GM12878 (cell line): Measurements from ENCODE around the gene NCAM2.

Experiments used
- MEF2A ChIP-seq: IDR thresholded peaks from 2 replicates; pipeline ENCODE4 v1.6.1; 2011; ENCODE audit warnings: low read depth, mild to moderate bottlenecking, low read length, moderate library complexity; ENCODE audit not compliant: insufficient read depth
- MYC ChIP-seq: IDR thresholded peaks from 2 replicates; pipeline ENCODE4 v1.6.1; 2011; ENCODE audit warnings: mild to moderate bottlenecking, low read length, moderate library complexity, inconsistent platforms; ENCODE audit not compliant: insufficient read depth, insufficient replicate concordance, insufficient read length, severe bottlenecking
- POLR2AphosphoS5 ChIP-seq: IDR thresholded peaks from 2 replicates; pipeline ENCODE4 v1.6.1; 2011; ENCODE audit warnings: mild to moderate bottlenecking, low read length, inconsistent platforms
- ZBTB40 ChIP-seq: fragments of 450-650 bp; IDR thresholded peaks from 2 replicates; pipeline ENCODE4 v1.6.1; 2016; ENCODE audit warnings: mild to moderate bottlenecking, moderate library complexity, borderline replicate concordance
- TF ChIP-seq, protein P1 (sequence below), 3 experiments: IDR thresholded peaks in 2 of 3; conservative IDR thresholded peaks in 1 of 3; 2 replicates each; pipeline ENCODE4 v1.5.1; 2011; ENCODE audit warnings: low read depth in 3 of 3, low read length in 3 of 3, mild to moderate bottlenecking in 3 of 3, control low read depth in 2 of 3, moderate library complexity in 2 of 3, inconsistent platforms in 1 of 3, mixed read lengths in 1 of 3; ENCODE audit not compliant: control insufficient read depth in 2 of 3, insufficient read depth in 1 of 3; ENCODE audit errors: extremely low read depth in 1 of 3

- TF ChIP-seq, protein P1, sequence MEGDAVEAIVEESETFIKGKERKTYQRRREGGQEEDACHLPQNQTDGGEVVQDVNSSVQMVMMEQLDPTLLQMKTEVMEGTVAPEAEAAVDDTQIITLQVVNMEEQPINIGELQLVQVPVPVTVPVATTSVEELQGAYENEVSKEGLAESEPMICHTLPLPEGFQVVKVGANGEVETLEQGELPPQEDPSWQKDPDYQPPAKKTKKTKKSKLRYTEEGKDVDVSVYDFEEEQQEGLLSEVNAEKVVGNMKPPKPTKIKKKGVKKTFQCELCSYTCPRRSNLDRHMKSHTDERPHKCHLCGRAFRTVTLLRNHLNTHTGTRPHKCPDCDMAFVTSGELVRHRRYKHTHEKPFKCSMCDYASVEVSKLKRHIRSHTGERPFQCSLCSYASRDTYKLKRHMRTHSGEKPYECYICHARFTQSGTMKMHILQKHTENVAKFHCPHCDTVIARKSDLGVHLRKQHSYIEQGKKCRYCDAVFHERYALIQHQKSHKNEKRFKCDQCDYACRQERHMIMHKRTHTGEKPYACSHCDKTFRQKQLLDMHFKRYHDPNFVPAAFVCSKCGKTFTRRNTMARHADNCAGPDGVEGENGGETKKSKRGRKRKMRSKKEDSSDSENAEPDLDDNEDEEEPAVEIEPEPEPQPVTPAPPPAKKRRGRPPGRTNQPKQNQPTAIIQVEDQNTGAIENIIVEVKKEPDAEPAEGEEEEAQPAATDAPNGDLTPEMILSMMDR (IDR thresholded peaks at IDR 0.05 in 2 of 3, conservative IDR thresholded peaks at IDR 0.05 in 1 of 3; ENCODE audit: control insufficient read depth in 2 of 3, extremely low read depth in 1 of 3, insufficient read depth in 1 of 3, low read depth in 3 of 3, low read length in 3 of 3): no peak
- no peak for TF ChIP-seq ZBTB40
- TF ChIP-seq MEF2A: no peak
- TF ChIP-seq MYC: no peak
- TF ChIP-seq POLR2AphosphoS5: no peak
These were observed 441.6 kb downstream of the NCAM2 start for GRCh38 chr21:21439761-21440160.
